Stimulated activated CD8-positive, alpha-beta memory T cell treated with anti-CD3 and anti-CD28 coated beads, Interleukin-7, amount 100 ng/mL, for 48 hours (primary cell): ENCODE data around the gene PNPLA7.
"Not testable (repeated sequence)": the region's sequence is repeated elsewhere in the genome, so short reads cannot be mapped to it uniquely, and the experiment has no call there.

Experiments used
- DNase-seq, 2 donors: peaks; one replicate each; pipeline ENCODE4 v3.0.0-alpha.2; 2020; ENCODE audit warnings: low read depth in 1 of 2; ENCODE audit errors: extremely low read depth in 1 of 2

PNPLA7 gene

GRCh38 chr9:137575716-137576411 lies 25.7 kb upstream of the PNPLA7 start:
- no peak for DNase-seq

GRCh38 chr9:137575364-137575715 lies 25.1 kb upstream of the PNPLA7 start:
- DNase-seq = no peak

- no peak for DNase-seq
These were observed 24.0 kb upstream of the PNPLA7 start for GRCh38 chr9:137574192-137574591.

GRCh38 chr9:137570566-137570965 lies 20.4 kb upstream of the PNPLA7 start:
- no peak for DNase-seq

GRCh38 chr9:137569609-137570203 lies 19.5 kb upstream of the PNPLA7 start:
- DNase-seq = no peak

GRCh38 chr9:137568445-137568844 lies 18.2 kb upstream of the PNPLA7 start:
- DNase-seq = not testable (repeated sequence)

- no peak for DNase-seq
These were observed 14.7 kb upstream of the PNPLA7 start for GRCh38 chr9:137564817-137565411.

GRCh38 chr9:137564134-137564533 lies 13.9 kb upstream of the PNPLA7 start:
- no peak for DNase-seq

- DNase-seq = no peak
These were observed 7.9 kb upstream of the PNPLA7 start for GRCh38 chr9:137558127-137558526.

GRCh38 chr9:137556069-137556838 lies 6.1 kb upstream of the PNPLA7 start:
- no peak for DNase-seq

- DNase-seq = no peak
These were observed 5.0 kb upstream of the PNPLA7 start for GRCh38 chr9:137555179-137555578.

GRCh38 chr9:137554349-137554748 lies 4.1 kb upstream of the PNPLA7 start:
- no peak for DNase-seq

GRCh38 chr9:137553654-137554053 lies 3.5 kb upstream of the PNPLA7 start:
- not testable (repeated sequence) for DNase-seq

- no peak for DNase-seq
These were observed 2.0 kb upstream of the PNPLA7 start for GRCh38 chr9:137552022-137552768.

- DNase-seq = peak; percentile 73 to 80
These were observed 1.2 kb upstream of the PNPLA7 start, which contains the start of gene MRPL41 for GRCh38 chr9:137551264-137552021. Gene MRPL41, plus strand, starts transcription at chr9:137551879. Its CDS starts 203 bp downstream, at chr9:137552082.

- DNase-seq = not testable (repeated sequence)
These were observed 709 bp upstream of the PNPLA7 start for GRCh38 chr9:137550958-137551263.

- DNase-seq = no peak
These were observed 2.3 kb downstream of the PNPLA7 start for GRCh38 chr9:137547687-137548543.

- no peak for DNase-seq
These were observed 5.1 kb downstream of the PNPLA7 start for GRCh38 chr9:137545123-137545522.

- DNase-seq = no peak
These were observed 5.9 kb downstream of the PNPLA7 start for GRCh38 chr9:137544176-137544760.
